ENCODE measurements around the gene KIF7.

KIF7 gene

GRCh38 chr15:89654301-89654761 is 936 bp downstream of the KIF7 start:
- H3K27ac ChIP-seq, result peak overlapping the region in 7 of 21 experiments; percentile 39 to 79 (median 70)
- peak overlapping the region; percentile 37 to 71 (median 57) for H3K4me3 ChIP-seq

- Histone ChIP-seq H3K4me3 (no peak overlapping the region), H3K27ac (no peak overlapping the region)
Observed at GRCh38 chr15:89653578-89653977, 1.7 kb downstream of the KIF7 start.

GRCh38 chr15:89652666-89653065 is 2.6 kb downstream of the KIF7 start:
- Histone ChIP-seq H3K4me3 (no peak overlapping the region), H3K27ac (no peak overlapping the region)

- no peak overlapping the region for H3K27ac ChIP-seq
Observed at GRCh38 chr15:89652131-89652530, 3.1 kb downstream of the KIF7 start.

GRCh38 chr15:89649716-89650115 is 5.6 kb downstream of the KIF7 start:
- Histone ChIP-seq H3K27ac (no peak overlapping the region), H3K4me3 (no peak overlapping the region)

More at GRCh38 chr15:89652131-89652530, 3.1 kb downstream of the KIF7 start:
- no peak overlapping the region for H3K4me3 ChIP-seq

GRCh38 chr15:89649013-89649625 is 6.1 kb downstream of the KIF7 start:
- Histone ChIP-seq H3K4me3 (no peak overlapping the region), H3K27ac (no peak overlapping the region)

- Histone ChIP-seq H3K27ac (no peak overlapping the region), H3K4me3 (no peak overlapping the region)
Observed at GRCh38 chr15:89648106-89649012, 6.9 kb downstream of the KIF7 start.

- Histone ChIP-seq H3K4me3 (no peak overlapping the region), H3K27ac (no peak overlapping the region)
Observed at GRCh38 chr15:89647191-89647851, 7.9 kb downstream of the KIF7 start.

- H3K4me3 ChIP-seq, result no peak overlapping the region
- H3K27ac ChIP-seq, result no peak overlapping the region
Observed at GRCh38 chr15:89646416-89647141, 8.7 kb downstream of the KIF7 start.

- H3K4me3 ChIP-seq, result no peak overlapping the region
- H3K27ac ChIP-seq, result no peak overlapping the region
Observed at GRCh38 chr15:89645680-89646079, 9.6 kb downstream of the KIF7 start.

GRCh38 chr15:89642106-89642505 is 13.2 kb downstream of the KIF7 start:
- Histone ChIP-seq H3K27ac (no peak overlapping the region), H3K4me3 (no peak overlapping the region)

- H3K27ac ChIP-seq, result no peak overlapping the region
Observed at GRCh38 chr15:89641053-89641452, 14.2 kb downstream of the KIF7 start.

GRCh38 chr15:89640245-89640644 is 15.0 kb downstream of the KIF7 start:
- H3K27ac ChIP-seq, result no peak overlapping the region

More at GRCh38 chr15:89641053-89641452, 14.2 kb downstream of the KIF7 start:
- no peak overlapping the region for H3K4me3 ChIP-seq

GRCh38 chr15:89633585-89633984 is 21.7 kb downstream of the KIF7 start:
- no peak overlapping the region for H3K4me3 ChIP-seq
- H3K27ac ChIP-seq, result no peak overlapping the region

More at GRCh38 chr15:89640245-89640644, 15.0 kb downstream of the KIF7 start:
- H3K4me3 ChIP-seq, result no peak overlapping the region

- H3K27ac ChIP-seq, result no peak overlapping the region
- H3K4me3 ChIP-seq, result no peak overlapping the region
Observed at GRCh38 chr15:89632563-89633430, 22.5 kb downstream of the KIF7 start.

GRCh38 chr15:89631902-89632264 is 23.4 kb downstream of the KIF7 start:
- H3K4me3 ChIP-seq, result no peak overlapping the region
- no peak overlapping the region for H3K27ac ChIP-seq

- H3K27ac ChIP-seq, result no peak overlapping the region
- no peak overlapping the region for H3K4me3 ChIP-seq
Observed at GRCh38 chr15:89630974-89631901, 24.0 kb downstream of the KIF7 start.

- H3K4me3 ChIP-seq, result no peak overlapping the region
- H3K27ac ChIP-seq, result no peak overlapping the region
Observed at GRCh38 chr15:89630260-89630659, 25.0 kb downstream of the KIF7 start.
